GM12891 (cell line): ENCODE measurements around the gene GNAQ.

Experiments
- POLR2A ChIP-seq: IDR thresholded peaks from 2 replicates; pipeline ENCODE4 v1.6.1; 2011; ENCODE audit warnings: low read depth, low read length, control low read depth
- POLR2AphosphoS5 ChIP-seq: IDR thresholded peaks from 2 replicates; pipeline ENCODE4 v1.6.1; 2011; ENCODE audit warnings: low read depth, low read length, control low read depth
- POU2F2 ChIP-seq: IDR thresholded peaks from 2 replicates; pipeline ENCODE4 v1.6.1; 2011; ENCODE audit warnings: low read depth, mild to moderate bottlenecking, control low read depth, low read length, moderate library complexity
- SPI1 ChIP-seq: IDR thresholded peaks from 2 replicates; pipeline ENCODE4 v1.6.1; 2011; ENCODE audit warnings: low read depth, low read length, control low read depth
- TAF1 ChIP-seq: IDR thresholded peaks from 2 replicates; pipeline ENCODE4 v1.6.1; 2011; ENCODE audit warnings: low read depth, low read length, control low read depth

DNA sequence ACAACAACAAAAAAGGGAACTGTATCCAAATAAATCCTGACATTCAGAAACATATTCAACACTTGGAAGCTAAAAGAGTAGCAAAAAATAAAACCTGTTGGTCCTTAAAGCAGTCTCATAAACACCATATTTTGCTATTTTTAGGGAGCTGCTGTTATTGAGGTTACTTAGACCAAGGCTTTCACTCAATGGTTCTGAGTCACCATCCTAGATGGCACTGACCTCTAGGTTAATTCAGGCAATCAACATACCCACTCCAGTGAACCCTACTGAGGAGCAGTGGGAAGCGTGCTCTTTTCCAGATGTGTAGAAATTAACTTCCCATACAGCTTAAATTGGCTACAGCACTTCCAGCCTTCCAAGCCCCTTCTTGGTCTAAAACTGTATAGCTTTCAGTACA is 5.2 kb downstream of the GNAQ start:
- TF ChIP-seq POLR2A, result no peak
- TF ChIP-seq POLR2AphosphoS5, result no peak
- TF ChIP-seq TAF1, result no peak
- TF ChIP-seq POU2F2, result no peak
- no peak for TF ChIP-seq SPI1
